ENCODE results near the gene RNF167.

The RNF167 gene

DNA sequence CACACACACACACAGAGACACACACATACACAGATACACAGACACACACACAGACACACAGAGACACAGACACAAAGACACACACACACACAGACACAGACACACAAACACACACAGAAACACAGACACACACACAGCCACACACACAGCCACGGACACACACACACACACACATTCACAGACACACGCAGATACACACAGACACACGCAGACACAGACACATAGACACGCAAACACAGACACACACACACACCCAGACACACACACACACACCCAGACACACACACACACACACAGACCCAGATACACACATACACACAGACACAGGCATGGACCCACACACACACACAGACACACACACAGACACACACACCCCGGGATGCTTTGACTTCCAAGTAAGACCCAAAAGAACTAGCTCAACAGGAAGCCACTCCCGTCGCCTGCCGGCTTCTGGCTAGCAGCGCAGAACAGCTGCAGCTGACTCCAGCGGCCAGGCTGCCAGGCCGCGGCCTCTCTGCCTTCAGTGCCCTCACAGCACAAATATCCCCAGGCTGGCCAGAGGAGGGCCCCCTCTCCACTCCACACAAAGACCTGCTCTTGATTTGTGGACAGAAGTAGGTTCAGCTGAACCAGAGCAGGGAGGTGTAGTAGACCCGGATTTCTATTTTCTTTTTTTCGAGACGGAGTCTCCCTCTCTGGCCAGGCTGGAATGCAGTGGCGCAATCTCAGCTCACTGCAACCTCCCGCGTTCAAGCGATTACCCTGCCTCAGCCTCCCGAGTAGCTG lies 31.2 kb upstream of the RNF167 start (continued):
- TF ChIP-seq, protein P1, sequence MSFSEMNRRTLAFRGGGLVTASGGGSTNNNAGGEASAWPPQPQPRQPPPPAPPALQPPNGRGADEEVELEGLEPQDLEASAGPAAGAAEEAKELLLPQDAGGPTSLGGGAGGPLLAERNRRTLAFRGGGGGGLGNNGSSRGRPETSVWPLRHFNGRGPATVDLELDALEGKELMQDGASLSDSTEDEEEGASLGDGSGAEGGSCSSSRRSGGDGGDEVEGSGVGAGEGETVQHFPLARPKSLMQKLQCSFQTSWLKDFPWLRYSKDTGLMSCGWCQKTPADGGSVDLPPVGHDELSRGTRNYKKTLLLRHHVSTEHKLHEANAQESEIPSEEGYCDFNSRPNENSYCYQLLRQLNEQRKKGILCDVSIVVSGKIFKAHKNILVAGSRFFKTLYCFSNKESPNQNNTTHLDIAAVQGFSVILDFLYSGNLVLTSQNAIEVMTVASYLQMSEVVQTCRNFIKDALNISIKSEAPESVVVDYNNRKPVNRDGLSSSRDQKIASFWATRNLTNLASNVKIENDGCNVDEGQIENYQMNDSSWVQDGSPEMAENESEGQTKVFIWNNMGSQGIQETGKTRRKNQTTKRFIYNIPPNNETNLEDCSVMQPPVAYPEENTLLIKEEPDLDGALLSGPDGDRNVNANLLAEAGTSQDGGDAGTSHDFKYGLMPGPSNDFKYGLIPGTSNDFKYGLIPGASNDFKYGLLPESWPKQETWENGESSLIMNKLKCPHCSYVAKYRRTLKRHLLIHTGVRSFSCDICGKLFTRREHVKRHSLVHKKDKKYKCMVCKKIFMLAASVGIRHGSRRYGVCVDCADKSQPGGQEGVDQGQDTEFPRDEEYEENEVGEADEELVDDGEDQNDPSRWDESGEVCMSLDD (tag by site-specific recombination; IDR thresholded peaks at IDR 0.05) = peak; percentile 33; the same call in 1 of the 2 replicates
- no peak for TF ChIP-seq ZNF561 (tag by site-specific recombination; IDR thresholded peaks at IDR 0.05; ENCODE audit: borderline replicate concordance)
- no peak for TF ChIP-seq ZNF843 (tag by site-specific recombination; IDR thresholded peaks at IDR 0.05)
- no peak for TF ChIP-seq GFI1B (tag by site-specific recombination; IDR thresholded peaks at IDR 0.05)
- 0 out of 2 replicates have a peak, but pooled peaks have one; percentile 28 for TF ChIP-seq ZNF121 (tag by site-specific recombination; IDR thresholded peaks at IDR 0.05)
- peak; percentile 21; the same call in 1 of the 2 replicates for TF ChIP-seq OSR2 (tag by site-specific recombination; IDR thresholded peaks at IDR 0.05)
- no peak for TF ChIP-seq MEIS1 (CRISPR knock-in tag; IDR thresholded peaks at IDR 0.05; ENCODE audit: borderline replicate concordance)
- TF ChIP-seq KLF1 (tag by site-specific recombination; IDR thresholded peaks at IDR 0.05) = peak; percentile 40; the same call in 1 of the 2 replicates
- TF ChIP-seq, protein P2, sequence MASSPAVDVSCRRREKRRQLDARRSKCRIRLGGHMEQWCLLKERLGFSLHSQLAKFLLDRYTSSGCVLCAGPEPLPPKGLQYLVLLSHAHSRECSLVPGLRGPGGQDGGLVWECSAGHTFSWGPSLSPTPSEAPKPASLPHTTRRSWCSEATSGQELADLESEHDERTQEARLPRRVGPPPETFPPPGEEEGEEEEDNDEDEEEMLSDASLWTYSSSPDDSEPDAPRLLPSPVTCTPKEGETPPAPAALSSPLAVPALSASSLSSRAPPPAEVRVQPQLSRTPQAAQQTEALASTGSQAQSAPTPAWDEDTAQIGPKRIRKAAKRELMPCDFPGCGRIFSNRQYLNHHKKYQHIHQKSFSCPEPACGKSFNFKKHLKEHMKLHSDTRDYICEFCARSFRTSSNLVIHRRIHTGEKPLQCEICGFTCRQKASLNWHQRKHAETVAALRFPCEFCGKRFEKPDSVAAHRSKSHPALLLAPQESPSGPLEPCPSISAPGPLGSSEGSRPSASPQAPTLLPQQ (tag by site-specific recombination; IDR thresholded peaks at IDR 0.05) = 0 out of 2 replicates have a peak, but pooled peaks have one; percentile 23
- no peak for TF ChIP-seq ZNF24 (tag by site-specific recombination; IDR thresholded peaks at IDR 0.05)
- no peak for TF ChIP-seq ZNF548 (tag by site-specific recombination; IDR thresholded peaks at IDR 0.05)
- peak; percentile 54; the same call in 1 of the 2 replicates for TF ChIP-seq ZNF473 (tag by site-specific recombination; IDR thresholded peaks at IDR 0.05)
- TF ChIP-seq ZNF654 (tag by site-specific recombination; IDR thresholded peaks at IDR 0.05; ENCODE audit: low read depth) = peak; percentile 85
- peak; percentile 74 for TF ChIP-seq SCRT2 (tag by site-specific recombination; IDR thresholded peaks at IDR 0.05)
- TF ChIP-seq ZNF266 (tag by site-specific recombination; IDR thresholded peaks at IDR 0.05; ENCODE audit: low read depth) = no peak
- TF ChIP-seq, protein P3, sequence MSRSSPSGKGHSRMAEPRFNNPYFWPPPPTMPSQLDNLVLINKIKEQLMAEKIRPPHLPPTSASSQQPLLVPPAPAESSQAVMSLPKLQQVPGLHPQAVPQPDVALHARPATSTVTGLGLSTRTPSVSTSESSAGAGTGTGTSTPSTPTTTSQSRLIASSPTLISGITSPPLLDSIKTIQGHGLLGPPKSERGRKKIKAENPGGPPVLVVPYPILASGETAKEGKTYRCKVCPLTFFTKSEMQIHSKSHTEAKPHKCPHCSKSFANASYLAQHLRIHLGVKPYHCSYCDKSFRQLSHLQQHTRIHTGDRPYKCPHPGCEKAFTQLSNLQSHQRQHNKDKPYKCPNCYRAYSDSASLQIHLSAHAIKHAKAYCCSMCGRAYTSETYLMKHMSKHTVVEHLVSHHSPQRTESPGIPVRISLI (tag by site-specific recombination; IDR thresholded peaks at IDR 0.05) = no peak
- TF ChIP-seq ZNF23 (tag by site-specific recombination; IDR thresholded peaks at IDR 0.05; ENCODE audit: borderline replicate concordance) = 0 out of 2 replicates have a peak, but pooled peaks have one; percentile 24
- TF ChIP-seq SP7 (tag by site-specific recombination; IDR thresholded peaks at IDR 0.05) = 0 out of 2 replicates have a peak, but pooled peaks have one; percentile 21
- 0 out of 2 replicates have a peak, but pooled peaks have one; percentile 20 for TF ChIP-seq ZNF248 (tag by site-specific recombination; IDR thresholded peaks at IDR 0.05)
- TF ChIP-seq ZNF2 (tag by site-specific recombination; IDR thresholded peaks at IDR 0.05) = 0 out of 2 replicates have a peak, but pooled peaks have one; percentile 8
- TF ChIP-seq, protein P4, sequence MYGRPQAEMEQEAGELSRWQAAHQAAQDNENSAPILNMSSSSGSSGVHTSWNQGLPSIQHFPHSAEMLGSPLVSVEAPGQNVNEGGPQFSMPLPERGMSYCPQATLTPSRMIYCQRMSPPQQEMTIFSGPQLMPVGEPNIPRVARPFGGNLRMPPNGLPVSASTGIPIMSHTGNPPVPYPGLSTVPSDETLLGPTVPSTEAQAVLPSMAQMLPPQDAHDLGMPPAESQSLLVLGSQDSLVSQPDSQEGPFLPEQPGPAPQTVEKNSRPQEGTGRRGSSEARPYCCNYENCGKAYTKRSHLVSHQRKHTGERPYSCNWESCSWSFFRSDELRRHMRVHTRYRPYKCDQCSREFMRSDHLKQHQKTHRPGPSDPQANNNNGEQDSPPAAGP (tag by site-specific recombination; IDR thresholded peaks at IDR 0.05) = 0 out of 2 replicates have a peak, but pooled peaks have one; percentile 14
- peak; percentile 72 for TF ChIP-seq ZIC2 (tag by site-specific recombination; IDR thresholded peaks at IDR 0.05)
- TF ChIP-seq, protein P5, sequence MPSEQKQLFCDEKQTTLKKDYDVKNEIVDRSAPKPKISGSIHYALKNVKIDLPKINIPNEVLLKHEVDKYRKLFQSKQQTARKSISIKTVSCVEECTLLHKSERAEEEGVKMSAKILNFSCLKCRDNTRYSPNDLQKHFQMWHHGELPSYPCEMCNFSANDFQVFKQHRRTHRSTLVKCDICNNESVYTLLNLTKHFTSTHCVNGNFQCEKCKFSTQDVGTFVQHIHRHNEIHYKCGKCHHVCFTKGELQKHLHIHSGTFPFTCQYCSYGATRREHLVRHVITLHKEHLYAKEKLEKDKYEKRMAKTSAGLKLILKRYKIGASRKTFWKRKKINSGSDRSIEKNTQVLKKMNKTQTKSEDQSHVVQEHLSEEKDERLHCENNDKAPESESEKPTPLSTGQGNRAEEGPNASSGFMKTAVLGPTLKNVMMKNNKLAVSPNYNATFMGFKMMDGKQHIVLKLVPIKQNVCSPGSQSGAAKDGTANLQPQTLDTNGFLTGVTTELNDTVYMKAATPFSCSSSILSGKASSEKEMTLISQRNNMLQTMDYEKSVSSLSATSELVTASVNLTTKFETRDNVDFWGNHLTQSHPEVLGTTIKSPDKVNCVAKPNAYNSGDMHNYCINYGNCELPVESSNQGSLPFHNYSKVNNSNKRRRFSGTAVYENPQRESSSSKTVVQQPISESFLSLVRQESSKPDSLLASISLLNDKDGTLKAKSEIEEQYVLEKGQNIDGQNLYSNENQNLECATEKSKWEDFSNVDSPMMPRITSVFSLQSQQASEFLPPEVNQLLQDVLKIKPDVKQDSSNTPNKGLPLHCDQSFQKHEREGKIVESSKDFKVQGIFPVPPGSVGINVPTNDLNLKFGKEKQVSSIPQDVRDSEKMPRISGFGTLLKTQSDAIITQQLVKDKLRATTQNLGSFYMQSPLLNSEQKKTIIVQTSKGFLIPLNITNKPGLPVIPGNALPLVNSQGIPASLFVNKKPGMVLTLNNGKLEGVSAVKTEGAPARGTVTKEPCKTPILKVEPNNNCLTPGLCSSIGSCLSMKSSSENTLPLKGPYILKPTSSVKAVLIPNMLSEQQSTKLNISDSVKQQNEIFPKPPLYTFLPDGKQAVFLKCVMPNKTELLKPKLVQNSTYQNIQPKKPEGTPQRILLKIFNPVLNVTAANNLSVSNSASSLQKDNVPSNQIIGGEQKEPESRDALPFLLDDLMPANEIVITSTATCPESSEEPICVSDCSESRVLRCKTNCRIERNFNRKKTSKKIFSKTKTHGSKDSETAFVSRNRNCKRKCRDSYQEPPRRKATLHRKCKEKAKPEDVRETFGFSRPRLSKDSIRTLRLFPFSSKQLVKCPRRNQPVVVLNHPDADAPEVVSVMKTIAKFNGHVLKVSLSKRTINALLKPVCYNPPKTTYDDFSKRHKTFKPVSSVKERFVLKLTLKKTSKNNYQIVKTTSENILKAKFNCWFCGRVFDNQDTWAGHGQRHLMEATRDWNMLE (tag by site-specific recombination; conservative IDR thresholded peaks at IDR 0.05; ENCODE audit: low read depth) = no peak
- TF ChIP-seq ZNF112 (tag by site-specific recombination; IDR thresholded peaks at IDR 0.05) = no peak
- no peak for TF ChIP-seq SP3 (tag by site-specific recombination; IDR thresholded peaks at IDR 0.05)
- TF ChIP-seq ZNF394 (tag by site-specific recombination; IDR thresholded peaks at IDR 0.05; ENCODE audit: borderline replicate concordance) = no peak
- TF ChIP-seq OVOL3 (tag by site-specific recombination; IDR thresholded peaks at IDR 0.05) = no peak

Measured in HEK293 (cell line).